ENCODE measurements around the gene SLK.

SLK gene

DNA sequence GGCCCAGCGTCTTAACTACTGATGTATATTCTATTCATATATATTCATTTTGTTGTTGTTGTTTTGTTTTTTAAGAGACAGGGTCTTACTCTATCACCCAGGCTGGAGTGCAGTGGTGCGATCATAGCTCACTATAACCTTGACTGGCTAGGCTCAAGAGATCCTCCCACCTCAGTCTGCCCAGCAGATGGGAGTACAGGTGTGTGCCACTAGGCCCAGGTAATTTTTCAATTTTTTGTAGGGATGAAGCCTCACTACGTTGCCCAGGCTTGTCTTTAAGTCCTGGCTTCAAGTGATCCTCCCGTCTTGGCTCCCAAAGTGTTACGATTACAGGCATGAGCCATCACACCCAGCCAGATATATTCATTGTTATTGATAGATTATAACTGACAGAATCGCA is 36.1 kb upstream of the SLK start:
- TF ChIP-seq, protein P1, sequence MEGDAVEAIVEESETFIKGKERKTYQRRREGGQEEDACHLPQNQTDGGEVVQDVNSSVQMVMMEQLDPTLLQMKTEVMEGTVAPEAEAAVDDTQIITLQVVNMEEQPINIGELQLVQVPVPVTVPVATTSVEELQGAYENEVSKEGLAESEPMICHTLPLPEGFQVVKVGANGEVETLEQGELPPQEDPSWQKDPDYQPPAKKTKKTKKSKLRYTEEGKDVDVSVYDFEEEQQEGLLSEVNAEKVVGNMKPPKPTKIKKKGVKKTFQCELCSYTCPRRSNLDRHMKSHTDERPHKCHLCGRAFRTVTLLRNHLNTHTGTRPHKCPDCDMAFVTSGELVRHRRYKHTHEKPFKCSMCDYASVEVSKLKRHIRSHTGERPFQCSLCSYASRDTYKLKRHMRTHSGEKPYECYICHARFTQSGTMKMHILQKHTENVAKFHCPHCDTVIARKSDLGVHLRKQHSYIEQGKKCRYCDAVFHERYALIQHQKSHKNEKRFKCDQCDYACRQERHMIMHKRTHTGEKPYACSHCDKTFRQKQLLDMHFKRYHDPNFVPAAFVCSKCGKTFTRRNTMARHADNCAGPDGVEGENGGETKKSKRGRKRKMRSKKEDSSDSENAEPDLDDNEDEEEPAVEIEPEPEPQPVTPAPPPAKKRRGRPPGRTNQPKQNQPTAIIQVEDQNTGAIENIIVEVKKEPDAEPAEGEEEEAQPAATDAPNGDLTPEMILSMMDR (IDR thresholded peaks at IDR 0.05; ENCODE audit: insufficient read depth, low read depth, low read length, missing control alignments) = no peak
- H3K4me3 ChIP-seq (ENCODE audit: low read depth, low read length) = no peak overlapping the region
- no peak for DNase-seq (ENCODE audit: low read depth)

DNA sequence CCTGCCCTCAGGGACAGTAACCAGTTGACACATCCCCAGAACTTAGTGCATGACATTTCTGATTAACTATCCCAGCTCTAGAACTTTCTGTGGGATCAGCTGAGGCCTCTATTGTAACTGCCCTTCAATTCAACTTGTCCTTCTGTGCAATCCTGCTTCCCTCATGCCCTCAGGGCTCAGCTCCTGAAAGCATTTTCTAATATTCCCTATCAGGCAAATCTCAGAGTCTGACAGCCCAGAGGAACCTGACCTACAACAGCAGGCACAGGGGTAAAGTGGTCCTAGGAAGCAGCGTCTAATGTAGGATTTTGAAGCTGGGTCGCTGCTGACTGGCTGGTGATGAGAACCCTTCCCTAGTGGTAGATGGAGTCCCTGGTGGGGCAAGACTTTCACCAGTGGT is 35.3 kb upstream of the SLK start:
- DNase-seq (ENCODE audit: low read depth) = no peak
- TF ChIP-seq, protein P1 (IDR thresholded peaks at IDR 0.05; ENCODE audit: insufficient read depth, low read depth, low read length, missing control alignments) = no peak

DNA sequence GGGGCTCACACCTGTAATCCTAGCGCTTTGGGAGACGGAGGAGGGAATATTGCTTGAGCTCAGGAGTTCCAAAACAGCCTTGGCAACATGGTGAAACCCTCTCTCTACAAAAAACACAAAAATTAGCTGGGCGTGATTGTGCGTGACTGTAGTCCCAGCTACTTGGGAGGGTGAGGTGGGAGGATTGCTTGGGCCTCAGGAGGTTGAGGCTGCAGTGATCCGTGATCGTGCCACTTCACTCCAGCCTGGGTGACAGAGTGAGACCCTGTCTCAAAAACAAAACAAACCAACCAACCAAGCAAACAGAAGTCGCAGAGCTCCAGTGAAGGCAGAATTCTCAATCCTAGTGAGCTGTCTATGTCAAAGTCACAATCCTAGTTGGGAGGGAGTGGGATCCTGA is 34.7 kb upstream of the SLK start:
- DNase-seq (ENCODE audit: low read depth) = no peak
- TF ChIP-seq, protein P1 (IDR thresholded peaks at IDR 0.05; ENCODE audit: insufficient read depth, low read depth, low read length, missing control alignments) = no peak
- no peak overlapping the region for H3K4me3 ChIP-seq (ENCODE audit: low read depth, low read length)

More for the DNA sequence above, 35.3 kb upstream of the SLK start:
- no peak overlapping the region for H3K4me3 ChIP-seq (ENCODE audit: low read depth, low read length)

DNA sequence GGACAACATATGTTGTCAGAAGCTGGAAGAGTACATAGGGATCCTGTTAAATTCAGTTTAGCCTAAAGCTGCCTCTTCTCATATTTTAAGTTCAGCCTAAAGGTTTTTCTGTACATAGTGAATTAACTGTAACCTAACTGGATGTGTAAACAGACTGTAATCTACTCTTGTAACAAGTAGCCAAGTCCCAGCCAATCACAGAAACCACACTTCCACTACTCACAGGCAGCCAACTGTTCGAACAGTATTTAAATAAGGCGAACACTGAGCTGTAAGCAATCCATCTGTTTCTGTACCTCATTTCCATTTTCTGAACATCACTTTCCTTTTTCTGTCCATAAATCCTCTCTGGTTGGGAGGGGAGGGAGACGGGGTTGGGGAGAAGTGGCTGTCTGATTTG is 34.0 kb upstream of the SLK start:
- DNase-seq (ENCODE audit: low read depth) = no peak
- no peak overlapping the region for H3K4me3 ChIP-seq (ENCODE audit: low read depth, low read length)
- TF ChIP-seq, protein P1 (IDR thresholded peaks at IDR 0.05; ENCODE audit: insufficient read depth, low read depth, low read length, missing control alignments) = no peak

DNA sequence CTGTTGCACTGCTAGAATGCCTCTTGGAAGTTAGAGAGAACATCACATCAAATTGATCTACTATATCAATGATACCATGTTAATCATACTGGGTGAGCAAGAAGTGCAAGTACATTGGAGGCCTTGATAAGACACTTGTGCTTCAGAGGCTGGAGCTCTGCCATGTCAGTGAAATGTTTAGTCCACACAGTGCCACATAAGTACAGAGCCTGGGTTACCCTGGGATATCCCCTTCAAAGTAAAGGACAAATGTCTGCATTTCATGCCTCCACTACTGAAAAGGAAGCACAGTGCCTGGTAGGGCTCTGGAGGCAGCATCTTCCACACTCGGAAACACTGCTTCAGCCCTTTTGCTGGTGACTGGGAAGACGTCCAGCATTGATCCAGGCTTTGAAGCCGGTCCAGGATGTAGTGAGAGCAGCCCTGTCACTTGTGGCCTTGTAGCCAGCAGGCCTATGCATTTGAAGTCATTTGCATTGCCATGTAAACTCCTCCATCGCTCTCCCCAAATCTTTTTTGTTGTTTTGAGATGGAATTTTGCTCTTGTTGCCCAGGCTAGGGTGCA is 33.3 kb upstream of the SLK start:
- H3K4me3 ChIP-seq (ENCODE audit: low read depth, low read length) = no peak overlapping the region
- no peak for DNase-seq (ENCODE audit: low read depth)
- TF ChIP-seq, protein P1 (IDR thresholded peaks at IDR 0.05; ENCODE audit: insufficient read depth, low read depth, low read length, missing control alignments) = no peak

DNA sequence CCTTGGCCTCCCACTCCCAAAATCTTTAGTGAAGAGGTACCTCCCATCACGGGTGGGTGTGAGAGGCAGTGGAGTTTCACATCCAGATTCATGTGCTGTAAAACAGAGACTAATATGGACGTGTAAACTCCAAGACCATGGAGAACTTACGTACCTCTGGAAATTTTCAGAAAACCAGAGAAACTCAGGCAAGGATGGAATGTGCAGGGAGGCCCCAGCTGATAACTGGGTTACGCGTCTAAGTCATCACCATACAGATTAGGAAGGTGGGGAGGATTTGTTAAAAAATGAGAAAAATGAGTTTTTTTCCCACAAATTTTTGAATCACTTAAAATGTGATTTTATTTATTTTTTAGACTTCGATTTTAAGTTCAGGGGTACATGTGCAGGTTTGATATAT is 32.6 kb upstream of the SLK start:
- no peak overlapping the region for H3K4me3 ChIP-seq (ENCODE audit: low read depth, low read length)
- TF ChIP-seq, protein P1 (IDR thresholded peaks at IDR 0.05; ENCODE audit: insufficient read depth, low read depth, low read length, missing control alignments) = no peak
- DNase-seq (ENCODE audit: low read depth) = no peak

DNA sequence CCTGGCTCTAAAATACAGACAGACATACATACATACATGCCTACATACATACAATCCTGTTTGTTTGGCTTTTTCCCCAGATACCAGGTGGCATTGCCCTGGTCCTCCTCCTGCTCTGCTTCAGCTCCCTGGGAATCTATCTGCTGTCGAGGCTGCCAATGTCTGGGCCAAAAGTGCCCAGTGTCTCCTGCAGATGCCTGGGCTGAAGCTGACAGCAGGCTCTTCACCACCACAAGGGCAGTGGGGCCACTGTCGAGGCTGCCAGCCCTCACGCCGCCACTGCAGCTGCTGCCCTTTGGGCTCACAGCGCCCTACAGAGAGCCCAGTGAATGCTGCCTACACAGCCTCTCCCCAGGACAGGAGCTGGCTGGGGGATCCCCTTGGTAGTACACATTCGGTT is 30.9 kb upstream of the SLK start:
- no peak for DNase-seq (ENCODE audit: low read depth)
- no peak overlapping the region for H3K4me3 ChIP-seq (ENCODE audit: low read depth, low read length)
- TF ChIP-seq, protein P1 (IDR thresholded peaks at IDR 0.05; ENCODE audit: insufficient read depth, low read depth, low read length, missing control alignments) = no peak

Data from GM12865 (cell line).